Neural progenitor cell (in vitro differentiated cells): ENCODE results near the gene UNC13C. TPM values are rescaled to one million over a fixed set of nuclear protein-coding genes. Genes with fewer than 3 reads are reported as not detected.

Source experiments
- DNase-seq: peaks from one replicate; pipeline ENCODE4 v3.0.0-alpha.2; 2016; ENCODE audit warnings: low spot score
- H2AFZ ChIP-seq: fragments of 200-600 bp; sonication (generic); replicated peaks from 2 replicates; pipeline ENCODE4 v1.6.1; 2016; ENCODE audit warnings: antibody characterized with exemption
- H3F3A ChIP-seq: fragments of 200-600 bp; sonication (generic); 2 replicates; pipeline ENCODE4 v1.6.1; 2016; ENCODE audit warnings: antibody characterized with exemption, low read depth
- H3K27ac ChIP-seq: fragments of 200-600 bp; sonication (generic); 2 replicates; pipeline ENCODE4 v1.5.1; 2016; ENCODE audit warnings: mild to moderate bottlenecking
- H3K27me3 ChIP-seq: fragments of 200-600 bp; sonication (generic); 2 replicates; pipeline ENCODE4 v1.6.1; 2016; ENCODE audit warnings: mild to moderate bottlenecking, moderate library complexity
- H3K36me3 ChIP-seq: fragments of 200-600 bp; sonication (generic); 2 replicates; pipeline ENCODE4 v1.5.1; 2016
- H3K4me1 ChIP-seq: fragments of 200-600 bp; sonication (generic); 2 replicates; pipeline ENCODE4 v1.6.1; 2016; ENCODE audit warnings: mixed run types
- H3K4me2 ChIP-seq: fragments of 200-600 bp; sonication (generic); 2 replicates; pipeline ENCODE4 v1.6.1; 2016
- H3K4me3 ChIP-seq: fragments of 200-600 bp; sonication (generic); 2 replicates; pipeline ENCODE4 v1.5.1; 2016
- H3K79me2 ChIP-seq: fragments of 200-600 bp; sonication (generic); 2 replicates; pipeline ENCODE4 v1.6.1; 2016; ENCODE audit warnings: low read depth
- H3K9ac ChIP-seq: fragments of 200-600 bp; sonication (generic); 2 replicates; pipeline ENCODE4 v1.6.1; 2016
- H3K9me3 ChIP-seq: fragments of 200-600 bp; sonication (generic); 2 replicates; pipeline ENCODE4 v1.5.1; 2016; ENCODE audit warnings: low read depth
- H4K20me1 ChIP-seq: fragments of 200-600 bp; sonication (generic); 2 replicates; pipeline ENCODE4 v1.6.1; 2016; ENCODE audit warnings: low read depth
- H3K27ac Mint-ChIP-seq: 3 replicates; pipeline ENCODE4 v1.8.0; 2021; ENCODE audit warnings: mixed read lengths
- H3K27me3 Mint-ChIP-seq: 2 replicates; pipeline ENCODE4 v1.8.0; 2022; ENCODE audit warnings: low read depth, mild to moderate bottlenecking, inconsistent platforms, moderate library complexity, mixed read lengths; ENCODE audit not compliant: insufficient read depth
- H3K36me3 Mint-ChIP-seq: 3 replicates; pipeline ENCODE4 v1.8.0; 2021; ENCODE audit warnings: mixed read lengths
- H3K4me1 Mint-ChIP-seq: 3 replicates; pipeline ENCODE4 v1.8.0; 2021; ENCODE audit warnings: mixed read lengths
- H3K4me3 Mint-ChIP-seq: 3 replicates; pipeline ENCODE4 v1.8.0; 2021; ENCODE audit warnings: mild to moderate bottlenecking, moderate library complexity, mixed read lengths
- H3K9me3 Mint-ChIP-seq: 3 replicates; pipeline ENCODE4 v1.8.0; 2020; ENCODE audit warnings: mixed read lengths
- EZH2 ChIP-seq: fragments of 200-600 bp; sonication (generic); IDR thresholded peaks from 2 replicates; pipeline ENCODE4 v1.6.1; 2017; ENCODE audit warnings: antibody characterized with exemption, mild to moderate bottlenecking, moderate library complexity
- EZH2phosphoT487 ChIP-seq: fragments of 200-600 bp; sonication (generic); IDR thresholded peaks from 2 replicates; pipeline ENCODE4 v1.6.1; 2017; ENCODE audit warnings: antibody characterized with exemption
- total RNA-seq: library from RNA; depleted of rRNA; stranded (reverse); fragments of >200 nt; gene quantifications from 2 replicates; pipeline ENCODE4 v1.2.3, GENCODE V29; 2015; ENCODE audit warnings: low replicate concordance
- TF ChIP-seq, protein P1 (sequence below): fragments of 200-600 bp; sonication (generic); IDR thresholded peaks from 2 replicates; pipeline ENCODE4 v1.5.1; 2017; ENCODE audit warnings: antibody characterized with exemption, mild to moderate bottlenecking

The UNC13C gene
- total RNA-seq, 1 donor from 2014 or later = not detected

DNA sequence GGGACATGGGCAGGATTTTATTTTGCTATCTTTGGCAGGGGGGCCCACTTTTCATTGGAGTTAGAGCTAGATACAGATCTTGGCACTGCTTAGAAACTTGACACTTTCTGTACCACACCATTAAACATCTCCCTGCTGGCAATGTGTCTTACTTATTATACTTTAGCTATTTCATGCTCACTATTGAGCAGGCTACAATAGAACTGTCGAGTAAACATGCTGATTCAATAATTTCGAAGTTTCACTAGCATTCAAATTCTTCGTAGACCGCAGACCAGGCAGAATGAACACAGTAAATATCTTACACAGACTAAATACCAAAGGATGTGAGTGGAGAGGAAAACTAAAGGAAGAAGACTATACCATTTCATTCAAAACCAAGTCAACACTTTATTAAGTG, 180.8 kb downstream of the UNC13C start:
- Histone ChIP-seq H3K9ac (no peak overlapping the region), H3F3A (no peaks in the 10 kb centered on the region), H3K4me3 (no peak overlapping the region), H3K4me2 (no peak overlapping the region), H3K79me2 (no peaks in the 10 kb centered on the region), H4K20me1 (no peaks in the 10 kb centered on the region), H2AFZ (no peak overlapping the region), H3K27ac (no peak overlapping the region), H3K27me3 (no peaks in the 10 kb centered on the region), H3K4me1 (no peaks in the 10 kb centered on the region), H3K9me3 (peaks cover 18% of the 10 kb centered on the region), H3K36me3 (no peaks in the 10 kb centered on the region)
- TF ChIP-seq EZH2 = no peak
- TF ChIP-seq EZH2phosphoT487 = no peak
- TF ChIP-seq, protein P1, sequence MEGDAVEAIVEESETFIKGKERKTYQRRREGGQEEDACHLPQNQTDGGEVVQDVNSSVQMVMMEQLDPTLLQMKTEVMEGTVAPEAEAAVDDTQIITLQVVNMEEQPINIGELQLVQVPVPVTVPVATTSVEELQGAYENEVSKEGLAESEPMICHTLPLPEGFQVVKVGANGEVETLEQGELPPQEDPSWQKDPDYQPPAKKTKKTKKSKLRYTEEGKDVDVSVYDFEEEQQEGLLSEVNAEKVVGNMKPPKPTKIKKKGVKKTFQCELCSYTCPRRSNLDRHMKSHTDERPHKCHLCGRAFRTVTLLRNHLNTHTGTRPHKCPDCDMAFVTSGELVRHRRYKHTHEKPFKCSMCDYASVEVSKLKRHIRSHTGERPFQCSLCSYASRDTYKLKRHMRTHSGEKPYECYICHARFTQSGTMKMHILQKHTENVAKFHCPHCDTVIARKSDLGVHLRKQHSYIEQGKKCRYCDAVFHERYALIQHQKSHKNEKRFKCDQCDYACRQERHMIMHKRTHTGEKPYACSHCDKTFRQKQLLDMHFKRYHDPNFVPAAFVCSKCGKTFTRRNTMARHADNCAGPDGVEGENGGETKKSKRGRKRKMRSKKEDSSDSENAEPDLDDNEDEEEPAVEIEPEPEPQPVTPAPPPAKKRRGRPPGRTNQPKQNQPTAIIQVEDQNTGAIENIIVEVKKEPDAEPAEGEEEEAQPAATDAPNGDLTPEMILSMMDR = no peak
- H3K9me3 Mint-ChIP-seq = no peaks in the 10 kb centered on the region
- peaks cover 4% of the 10 kb centered on the region for H3K27me3 Mint-ChIP-seq
- no peak overlapping the region for H3K4me3 Mint-ChIP-seq
- H3K36me3 Mint-ChIP-seq = no peaks in the 10 kb centered on the region
- no peak for DNase-seq
- peaks cover 3% of the 10 kb centered on the region for H3K4me1 Mint-ChIP-seq
- H3K27ac Mint-ChIP-seq = no peak overlapping the region

DNA sequence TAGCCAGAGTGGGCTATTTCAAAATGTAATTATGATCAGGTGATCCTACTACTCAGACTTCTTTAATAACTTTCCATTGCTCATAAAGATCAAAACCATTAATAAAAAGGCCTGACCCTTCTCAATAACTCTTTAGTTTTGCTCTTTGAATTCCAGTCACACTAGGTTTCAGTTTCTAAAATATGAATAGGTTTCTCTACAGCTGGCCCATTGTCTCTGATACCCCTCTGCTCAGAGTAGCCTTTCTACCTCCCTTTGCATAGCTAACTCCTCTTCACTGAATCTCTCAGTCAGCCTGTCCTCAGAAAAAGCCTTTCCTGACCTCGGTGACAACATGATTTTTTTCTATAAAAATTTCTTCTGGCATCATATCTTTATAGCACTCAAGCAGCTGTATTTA, 209.1 kb downstream of the UNC13C start:
- Histone ChIP-seq H3K4me2 (no peak overlapping the region), H3K79me2 (no peaks in the 10 kb centered on the region), H3K36me3 (no peaks in the 10 kb centered on the region), H3F3A (no peaks in the 10 kb centered on the region), H3K9ac (no peak overlapping the region), H2AFZ (no peak overlapping the region), H3K9me3 (peaks cover 11% of the 10 kb centered on the region), H3K27me3 (no peaks in the 10 kb centered on the region), H4K20me1 (no peaks in the 10 kb centered on the region), H3K4me3 (no peak overlapping the region), H3K4me1 (no peaks in the 10 kb centered on the region), H3K27ac (no peak overlapping the region)
- H3K36me3 Mint-ChIP-seq = no peaks in the 10 kb centered on the region
- H3K4me1 Mint-ChIP-seq = no peaks in the 10 kb centered on the region
- H3K27me3 Mint-ChIP-seq = no peaks in the 10 kb centered on the region
- no peak for TF ChIP-seq EZH2phosphoT487
- no peak for TF ChIP-seq EZH2
- TF ChIP-seq, protein P1 = no peak
- H3K27ac Mint-ChIP-seq = no peak overlapping the region
- no peak for DNase-seq
- H3K4me3 Mint-ChIP-seq = no peak overlapping the region
- no peaks in the 10 kb centered on the region for H3K9me3 Mint-ChIP-seq

DNA sequence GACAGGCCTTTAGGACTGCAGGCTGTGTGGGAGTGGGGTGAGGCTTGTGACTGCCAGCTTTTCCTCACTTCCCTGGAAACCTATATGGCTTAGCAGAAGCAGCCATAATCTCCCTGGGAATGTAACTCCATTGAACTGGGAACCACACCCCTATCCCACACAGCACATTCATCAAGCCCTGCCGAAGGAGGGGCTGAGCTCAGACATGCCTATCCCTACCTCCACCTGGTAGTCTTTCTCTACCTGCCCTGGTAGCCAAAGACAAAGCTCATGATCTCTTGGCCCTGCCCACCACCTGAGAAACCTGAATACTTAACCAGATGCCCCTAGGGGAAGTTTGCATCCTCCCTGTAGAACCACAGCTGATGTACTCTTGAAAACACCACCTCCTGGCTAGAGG, 219.8 kb downstream of the UNC13C start:
- Mint-ChIP-seq H3K4me1 (no peaks in the 10 kb centered on the region), H3K27me3 (no peaks in the 10 kb centered on the region), H3K36me3 (peaks cover 3% of the 10 kb centered on the region), H3K9me3 (peaks cover 14% of the 10 kb centered on the region), H3K27ac (peak overlapping the region; percentile 34), H3K4me3 (no peak overlapping the region)
- Histone ChIP-seq H2AFZ (no peak overlapping the region), H4K20me1 (no peaks in the 10 kb centered on the region), H3K4me3 (no peak overlapping the region), H3K4me2 (no peak overlapping the region), H3K27ac (no peak overlapping the region), H3K4me1 (no peaks in the 10 kb centered on the region), H3K79me2 (no peaks in the 10 kb centered on the region), H3F3A (no peaks in the 10 kb centered on the region), H3K36me3 (no peaks in the 10 kb centered on the region), H3K9ac (no peak overlapping the region), H3K27me3 (no peaks in the 10 kb centered on the region), H3K9me3 (peaks cover 24% of the 10 kb centered on the region)
- TF ChIP-seq EZH2phosphoT487 (no peak), EZH2 (no peak)
- TF ChIP-seq, protein P1 = no peak
- DNase-seq = no peak
